ENCODE data around the gene KCNJ15.

- no peak for TF ChIP-seq EZH2 (IDR thresholded peaks at IDR 0.05; ENCODE audit: low read depth, unreplicated experiment)
- TF ChIP-seq, protein P1, sequence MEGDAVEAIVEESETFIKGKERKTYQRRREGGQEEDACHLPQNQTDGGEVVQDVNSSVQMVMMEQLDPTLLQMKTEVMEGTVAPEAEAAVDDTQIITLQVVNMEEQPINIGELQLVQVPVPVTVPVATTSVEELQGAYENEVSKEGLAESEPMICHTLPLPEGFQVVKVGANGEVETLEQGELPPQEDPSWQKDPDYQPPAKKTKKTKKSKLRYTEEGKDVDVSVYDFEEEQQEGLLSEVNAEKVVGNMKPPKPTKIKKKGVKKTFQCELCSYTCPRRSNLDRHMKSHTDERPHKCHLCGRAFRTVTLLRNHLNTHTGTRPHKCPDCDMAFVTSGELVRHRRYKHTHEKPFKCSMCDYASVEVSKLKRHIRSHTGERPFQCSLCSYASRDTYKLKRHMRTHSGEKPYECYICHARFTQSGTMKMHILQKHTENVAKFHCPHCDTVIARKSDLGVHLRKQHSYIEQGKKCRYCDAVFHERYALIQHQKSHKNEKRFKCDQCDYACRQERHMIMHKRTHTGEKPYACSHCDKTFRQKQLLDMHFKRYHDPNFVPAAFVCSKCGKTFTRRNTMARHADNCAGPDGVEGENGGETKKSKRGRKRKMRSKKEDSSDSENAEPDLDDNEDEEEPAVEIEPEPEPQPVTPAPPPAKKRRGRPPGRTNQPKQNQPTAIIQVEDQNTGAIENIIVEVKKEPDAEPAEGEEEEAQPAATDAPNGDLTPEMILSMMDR (conservative IDR thresholded peaks at IDR 0.05; ENCODE audit: low read depth in 2 of 2) = no peak
Measured at GRCh38 chr21:38263493-38263892, 6.7 kb downstream of the KCNJ15 start.

Data from GM23338 (cell line).